Measurements from ENCODE around the gene KAT6B. TPM values are rescaled to one million over a fixed set of nuclear protein-coding genes. Genes with fewer than 3 reads are reported as not detected.

The KAT6B gene
- total RNA-seq, 1 donor from 2014 or later: 155 TPM

DNA sequence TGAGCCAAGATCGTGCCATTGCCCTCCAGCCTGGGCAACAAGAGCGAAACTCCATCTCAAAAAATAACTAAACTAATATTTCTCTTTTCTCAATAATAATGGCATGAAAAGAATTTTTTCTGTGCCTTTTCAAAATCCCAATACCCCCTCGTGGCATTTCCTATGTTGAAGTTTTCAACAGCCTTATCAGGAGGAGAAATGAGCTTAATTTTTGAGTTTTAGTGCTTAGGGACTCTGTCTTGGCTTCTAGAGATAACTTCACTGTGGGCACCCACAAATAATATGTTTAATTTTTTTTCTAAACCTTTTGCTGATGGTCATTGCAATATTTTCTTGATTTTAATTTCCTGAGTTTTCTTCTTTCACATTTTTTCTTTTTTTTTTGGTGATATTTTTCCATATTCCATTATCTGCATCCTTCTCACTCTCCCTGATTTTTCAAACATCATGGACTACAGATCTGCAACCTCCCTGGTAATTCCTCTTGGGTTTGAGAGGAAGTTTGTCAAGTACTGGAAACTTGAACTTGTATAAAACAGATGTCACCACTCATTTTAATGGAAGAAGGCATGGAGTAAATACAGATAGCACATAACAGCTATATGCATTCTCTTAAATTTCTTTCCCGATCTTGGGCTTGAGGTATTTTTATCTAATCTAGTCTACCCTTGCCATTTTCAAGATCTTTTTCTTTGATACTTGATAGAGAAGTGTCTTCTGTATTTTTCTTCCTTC lies 84.0 kb downstream of the KAT6B start:
- Mint-ChIP-seq H3K4me3 (no peak overlapping the region), H3K27me3 (ENCODE audit: low read depth) (no peaks in the 10 kb centered on the region), H3K27ac (peak overlapping the region; percentile 60), H3K9me3 (no peaks in the 10 kb centered on the region), H3K36me3 (peaks cover 6% of the 10 kb centered on the region), H3K4me1 (peaks cover 49% of the 10 kb centered on the region)
- no peak for DNase-seq (ENCODE audit: low spot score in 2 of 2, unreplicated experiment in 2 of 2)
- TF ChIP-seq, protein P1, sequence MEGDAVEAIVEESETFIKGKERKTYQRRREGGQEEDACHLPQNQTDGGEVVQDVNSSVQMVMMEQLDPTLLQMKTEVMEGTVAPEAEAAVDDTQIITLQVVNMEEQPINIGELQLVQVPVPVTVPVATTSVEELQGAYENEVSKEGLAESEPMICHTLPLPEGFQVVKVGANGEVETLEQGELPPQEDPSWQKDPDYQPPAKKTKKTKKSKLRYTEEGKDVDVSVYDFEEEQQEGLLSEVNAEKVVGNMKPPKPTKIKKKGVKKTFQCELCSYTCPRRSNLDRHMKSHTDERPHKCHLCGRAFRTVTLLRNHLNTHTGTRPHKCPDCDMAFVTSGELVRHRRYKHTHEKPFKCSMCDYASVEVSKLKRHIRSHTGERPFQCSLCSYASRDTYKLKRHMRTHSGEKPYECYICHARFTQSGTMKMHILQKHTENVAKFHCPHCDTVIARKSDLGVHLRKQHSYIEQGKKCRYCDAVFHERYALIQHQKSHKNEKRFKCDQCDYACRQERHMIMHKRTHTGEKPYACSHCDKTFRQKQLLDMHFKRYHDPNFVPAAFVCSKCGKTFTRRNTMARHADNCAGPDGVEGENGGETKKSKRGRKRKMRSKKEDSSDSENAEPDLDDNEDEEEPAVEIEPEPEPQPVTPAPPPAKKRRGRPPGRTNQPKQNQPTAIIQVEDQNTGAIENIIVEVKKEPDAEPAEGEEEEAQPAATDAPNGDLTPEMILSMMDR (IDR thresholded peaks at IDR 0.05; ENCODE audit: unreplicated experiment): no peak

DNA sequence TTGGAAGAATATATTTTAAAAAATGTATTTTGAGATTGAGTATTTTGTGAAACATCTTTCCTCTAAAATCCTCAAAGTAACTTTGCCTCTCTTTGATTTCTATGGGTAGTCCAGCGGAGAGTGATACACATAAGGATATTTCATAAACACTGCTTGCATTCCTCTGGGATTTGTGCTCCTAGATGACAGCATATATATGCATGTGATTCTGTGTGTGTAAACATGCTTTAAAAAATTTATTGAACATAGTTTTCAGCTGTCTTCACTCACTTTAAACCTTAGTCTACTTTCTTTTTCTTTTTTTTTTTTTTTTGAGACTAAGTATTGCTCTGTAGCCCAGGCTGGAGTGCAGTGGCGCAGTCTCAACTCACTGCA lies 84.6 kb downstream of the KAT6B start:
- TF ChIP-seq, protein P1 (IDR thresholded peaks at IDR 0.05; ENCODE audit: unreplicated experiment): no peak
- no peak for DNase-seq (ENCODE audit: low spot score in 2 of 2, unreplicated experiment in 2 of 2)
- no peak overlapping the region for H3K4me3 Mint-ChIP-seq
- peaks cover 47% of the 10 kb centered on the region for H3K4me1 Mint-ChIP-seq
- H3K36me3 Mint-ChIP-seq: peaks cover 6% of the 10 kb centered on the region
- H3K9me3 Mint-ChIP-seq: no peaks in the 10 kb centered on the region
- H3K27ac Mint-ChIP-seq: peak overlapping the region; percentile 60
- no peaks in the 10 kb centered on the region for H3K27me3 Mint-ChIP-seq (ENCODE audit: low read depth)

DNA sequence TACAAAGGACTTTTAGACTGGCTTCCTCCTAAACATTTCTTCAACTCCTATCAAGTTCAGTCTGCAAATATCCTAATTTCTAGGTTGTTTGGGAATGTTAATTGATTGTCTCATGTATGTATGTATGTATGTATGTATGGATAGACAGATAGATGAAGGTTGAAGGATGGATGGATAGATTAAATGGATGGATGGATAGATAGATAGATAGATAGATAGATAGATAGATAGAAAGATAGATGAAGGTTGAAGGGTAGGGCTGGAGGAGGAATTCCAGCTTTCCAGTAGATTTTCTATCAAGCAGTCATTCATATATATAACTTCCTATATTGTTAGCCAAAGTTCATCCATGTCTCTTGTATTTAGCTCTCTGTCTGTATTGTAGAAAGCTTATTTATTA lies 85.8 kb downstream of the KAT6B start:
- DNase-seq (ENCODE audit: low spot score in 2 of 2, unreplicated experiment in 2 of 2): no peak
- Mint-ChIP-seq H3K27ac (no peak overlapping the region), H3K9me3 (no peaks in the 10 kb centered on the region), H3K4me1 (peaks cover 40% of the 10 kb centered on the region), H3K27me3 (ENCODE audit: low read depth) (no peaks in the 10 kb centered on the region), H3K4me3 (no peak overlapping the region), H3K36me3 (peaks cover 6% of the 10 kb centered on the region)
- TF ChIP-seq, protein P1 (IDR thresholded peaks at IDR 0.05; ENCODE audit: unreplicated experiment): no peak

DNA sequence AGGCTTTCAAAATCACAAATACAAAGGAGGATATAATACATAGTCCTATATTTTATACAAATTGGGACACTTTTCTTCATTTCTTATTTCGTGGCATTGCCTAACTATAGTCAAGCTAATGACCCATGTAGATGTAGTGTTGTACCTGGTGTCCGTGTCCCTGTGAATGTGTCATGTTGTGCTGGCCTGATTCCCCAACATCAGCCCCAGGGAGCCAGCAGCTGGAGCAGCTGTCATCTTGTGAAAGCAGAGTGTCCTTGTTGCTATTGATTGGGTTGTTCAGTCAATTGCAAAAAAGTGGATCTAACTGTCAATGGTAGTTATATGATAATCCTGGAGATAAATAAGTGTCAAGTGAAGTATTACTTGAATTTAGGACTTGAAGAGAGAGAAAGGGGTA lies 86.3 kb downstream of the KAT6B start:
- Mint-ChIP-seq H3K36me3 (peaks cover 6% of the 10 kb centered on the region), H3K27me3 (ENCODE audit: low read depth) (no peaks in the 10 kb centered on the region), H3K4me1 (peaks cover 42% of the 10 kb centered on the region), H3K4me3 (no peak overlapping the region), H3K9me3 (no peaks in the 10 kb centered on the region), H3K27ac (no peak overlapping the region)
- DNase-seq (ENCODE audit: low spot score in 2 of 2, unreplicated experiment in 2 of 2): no peak
- TF ChIP-seq, protein P1 (IDR thresholded peaks at IDR 0.05; ENCODE audit: unreplicated experiment): no peak

DNA sequence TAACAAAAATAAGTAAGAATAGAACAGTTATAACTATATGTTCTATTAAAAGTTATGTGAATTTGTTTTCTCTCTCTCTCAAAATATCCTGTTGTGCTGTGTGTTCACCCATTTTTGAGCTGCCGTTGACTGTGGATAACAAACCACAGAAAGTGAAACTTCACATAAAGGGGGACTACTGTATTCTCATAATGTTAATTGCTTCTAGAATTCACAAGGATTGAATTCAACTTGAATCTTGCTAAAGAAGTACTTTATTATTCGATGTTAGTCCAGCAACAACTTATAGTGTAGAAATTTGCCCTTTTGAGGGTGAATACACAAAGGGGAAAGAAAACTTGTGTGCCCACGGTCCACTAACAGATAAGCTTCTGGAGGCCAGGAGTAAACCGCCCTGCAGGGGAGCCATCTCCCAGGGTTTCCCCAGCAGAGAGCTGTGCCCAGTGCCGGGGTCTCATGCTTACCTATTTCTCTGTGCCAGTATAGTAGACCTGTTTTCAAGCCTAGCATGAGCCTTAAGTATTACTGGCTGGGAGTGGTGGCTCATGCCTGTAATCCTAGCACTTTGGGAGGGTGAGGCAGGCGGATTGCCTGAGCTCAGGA lies 87.1 kb downstream of the KAT6B start:
- Mint-ChIP-seq H3K4me1 (peaks cover 42% of the 10 kb centered on the region), H3K27me3 (ENCODE audit: low read depth) (no peaks in the 10 kb centered on the region), H3K4me3 (no peak overlapping the region), H3K36me3 (peaks cover 8% of the 10 kb centered on the region), H3K9me3 (no peaks in the 10 kb centered on the region), H3K27ac (no peak overlapping the region)
- TF ChIP-seq, protein P1 (IDR thresholded peaks at IDR 0.05; ENCODE audit: unreplicated experiment): no peak
- no peak for DNase-seq (ENCODE audit: low spot score in 2 of 2, unreplicated experiment in 2 of 2)
